HS-27A (cell line): ENCODE data around the gene CCDC186.
"Not testable (repeated sequence)": the region's sequence is repeated elsewhere in the genome, so short reads cannot be mapped to it uniquely, and the experiment has no call there.

Source experiments
- DNase-seq: peaks from one replicate; pipeline ENCODE4 v3.0.0-alpha.2; 2012; ENCODE audit warnings: low read depth, missing footprints

The CCDC186 gene

DNA sequence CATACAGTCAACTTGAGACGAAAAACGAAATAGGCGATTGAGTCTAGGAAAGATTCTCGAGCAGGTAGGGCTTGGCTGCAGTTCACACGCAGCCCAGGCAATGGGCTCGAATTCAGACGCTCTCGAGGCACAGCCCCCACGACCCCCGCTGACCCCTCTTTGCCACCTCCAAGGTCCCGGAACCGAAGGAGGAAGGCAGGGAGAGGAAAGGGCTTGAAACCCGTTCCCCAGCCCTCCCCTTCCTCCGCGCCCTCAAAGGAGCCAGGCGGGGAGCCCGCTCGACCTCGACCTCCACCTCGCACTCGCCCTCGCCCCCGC, 441 bp downstream of the CCDC186 start:
- no peak for DNase-seq

DNA sequence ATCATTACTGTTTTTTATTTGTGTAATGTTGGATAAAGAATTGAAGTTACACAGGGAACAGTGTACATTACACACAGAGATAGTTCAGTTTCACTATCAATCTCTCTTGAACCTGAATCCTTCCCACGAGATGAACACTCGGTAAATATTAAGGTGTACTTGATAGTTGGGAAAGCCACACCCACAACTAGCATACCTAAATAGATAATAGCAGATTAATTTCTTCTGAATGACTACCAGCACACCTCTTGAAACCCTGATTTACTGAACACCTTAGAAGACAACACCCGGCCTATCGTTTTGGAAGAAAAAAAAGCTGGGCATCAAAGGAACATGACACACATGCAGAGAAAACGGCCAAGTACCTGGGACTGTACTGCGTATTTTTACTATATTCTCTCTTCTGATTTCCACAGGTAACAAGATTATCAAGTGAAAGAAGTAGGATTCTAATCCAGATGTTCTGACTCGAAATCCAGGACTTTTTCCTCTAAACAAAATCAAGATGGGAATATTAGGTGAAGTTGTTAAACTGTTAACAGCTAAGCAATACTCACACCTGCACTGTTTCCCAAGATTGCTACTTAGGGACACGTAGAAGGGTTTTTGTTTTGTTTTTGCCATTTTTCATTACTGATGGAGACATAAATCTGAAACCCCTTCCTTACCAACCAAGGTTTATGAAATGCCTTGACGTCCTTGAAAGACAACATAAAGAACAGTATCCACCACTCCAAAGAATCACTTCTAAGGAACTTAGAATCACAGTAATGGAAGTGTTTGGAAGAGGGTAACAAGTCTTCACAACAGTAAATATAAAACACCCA, 1.0 kb downstream of the CCDC186 start:
- no peak for DNase-seq

DNA sequence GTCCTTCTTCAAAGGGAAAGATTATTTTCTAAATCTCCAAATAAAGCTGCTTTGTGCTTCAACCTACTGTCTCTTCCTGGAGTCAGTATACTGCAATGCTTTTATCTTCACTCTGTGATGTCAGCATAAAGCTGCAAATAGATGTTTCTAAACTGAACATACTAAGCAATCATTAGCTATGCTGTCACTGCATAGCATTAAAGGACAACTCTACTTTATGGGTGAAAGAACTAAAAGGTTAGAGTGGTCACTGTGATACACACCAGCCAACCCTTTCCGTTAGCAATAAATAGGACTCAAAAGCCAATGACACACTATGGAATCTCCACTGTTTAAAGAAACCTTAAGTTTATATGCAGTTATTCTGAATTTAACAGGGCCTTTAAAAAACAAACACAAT, 1.8 kb downstream of the CCDC186 start:
- no peak for DNase-seq

DNA sequence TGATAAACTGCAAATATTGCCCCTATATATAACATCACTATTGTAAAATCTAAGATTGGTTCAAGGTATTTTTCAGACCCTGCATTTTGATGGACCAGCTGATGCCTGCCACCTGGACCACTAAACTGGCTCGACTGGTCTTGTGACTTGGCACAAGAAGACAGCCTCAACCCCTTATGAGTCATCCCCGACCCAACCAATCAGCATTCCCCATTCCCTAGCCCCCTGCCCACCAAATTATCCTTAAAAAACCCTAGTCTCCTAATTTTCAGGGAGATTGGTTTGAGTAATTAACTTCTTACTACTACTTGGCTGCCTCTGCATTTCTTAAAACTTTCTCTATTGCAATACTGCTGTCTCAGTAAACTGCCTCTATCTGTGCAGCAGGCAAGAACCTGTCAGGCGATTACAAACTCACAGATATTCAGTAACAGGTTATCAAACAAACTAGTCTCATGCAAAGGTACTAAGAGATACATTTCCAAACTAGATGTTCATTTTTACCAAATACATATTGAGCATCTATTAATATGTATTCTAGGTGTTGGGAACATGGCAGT, 5.5 kb downstream of the CCDC186 start:
- no peak for DNase-seq

DNA sequence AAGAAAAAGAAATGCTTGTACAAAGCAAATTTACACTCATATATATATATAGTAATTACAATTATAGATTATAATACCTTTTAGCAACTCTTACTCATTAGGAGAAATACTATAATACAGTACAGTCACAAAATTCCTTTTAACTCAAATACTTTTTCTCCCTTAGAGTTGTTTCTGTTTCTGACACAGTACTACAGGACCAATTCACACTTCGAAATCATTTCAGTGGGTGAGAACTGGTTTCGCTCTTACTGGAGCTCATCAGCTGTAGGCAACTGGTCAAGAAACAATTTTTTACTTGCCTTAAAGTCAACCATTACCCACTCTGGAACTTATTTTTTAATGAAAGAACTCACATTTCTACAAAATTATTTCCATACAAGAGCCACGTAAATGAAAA, 6.0 kb downstream of the CCDC186 start:
- DNase-seq, result no peak

DNA sequence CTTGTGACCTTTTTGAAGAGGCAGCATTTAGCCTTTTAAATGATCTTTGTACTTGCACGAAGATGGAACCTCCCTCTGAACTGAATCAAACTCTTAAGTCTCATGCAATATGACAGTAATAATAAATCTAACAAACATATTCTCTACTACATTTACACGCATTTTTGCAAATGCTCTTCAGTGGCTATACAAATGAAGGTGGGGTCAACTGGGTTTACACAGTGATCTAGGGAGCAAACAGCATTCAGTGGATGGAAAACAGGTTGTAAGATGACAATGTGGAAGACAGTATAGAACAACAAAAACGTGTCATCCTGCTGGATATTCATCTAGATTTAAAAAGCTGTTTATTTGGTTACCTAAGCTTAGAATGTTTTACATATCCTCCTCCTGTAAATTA, 7.5 kb downstream of the CCDC186 start:
- no peak for DNase-seq

DNA sequence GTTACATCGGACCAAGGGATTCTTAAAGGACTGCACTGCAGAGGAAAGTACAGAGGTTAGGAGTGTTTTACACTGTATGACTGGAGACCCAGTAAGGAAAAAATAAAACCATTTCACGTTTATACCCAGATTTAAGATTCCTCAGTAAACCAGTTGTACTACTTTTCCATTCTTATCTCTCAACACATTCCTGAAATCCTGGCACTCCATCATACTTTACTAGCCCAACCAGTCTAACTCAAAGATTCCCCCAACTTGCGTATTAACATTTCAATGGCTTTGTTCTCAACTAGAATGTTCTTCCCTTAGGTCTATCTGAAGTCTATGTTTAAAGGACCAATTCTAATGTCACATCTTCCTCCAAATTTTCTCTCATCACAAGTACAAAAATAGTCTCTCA, 8.0 kb downstream of the CCDC186 start:
- DNase-seq, result no peak

DNA sequence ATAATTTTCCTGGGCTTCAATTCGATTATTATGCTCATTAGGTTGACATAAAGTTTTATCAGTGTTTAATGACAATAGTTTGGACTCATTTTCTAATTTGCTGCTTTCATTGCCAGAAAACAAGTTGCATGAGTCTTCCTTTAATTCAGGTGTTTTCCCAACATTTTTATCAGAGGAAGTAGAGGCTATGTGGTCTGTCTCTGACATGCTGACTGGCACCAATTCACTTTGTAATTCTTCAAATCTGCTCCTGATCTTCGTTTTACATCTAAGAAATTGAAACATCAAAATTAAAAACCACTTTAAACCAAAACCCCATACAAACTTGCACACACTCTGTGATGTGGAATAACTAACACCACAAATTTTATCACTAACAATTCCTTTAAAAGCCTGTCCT, 10.9 kb downstream of the CCDC186 start:
- DNase-seq, result no peak

DNA sequence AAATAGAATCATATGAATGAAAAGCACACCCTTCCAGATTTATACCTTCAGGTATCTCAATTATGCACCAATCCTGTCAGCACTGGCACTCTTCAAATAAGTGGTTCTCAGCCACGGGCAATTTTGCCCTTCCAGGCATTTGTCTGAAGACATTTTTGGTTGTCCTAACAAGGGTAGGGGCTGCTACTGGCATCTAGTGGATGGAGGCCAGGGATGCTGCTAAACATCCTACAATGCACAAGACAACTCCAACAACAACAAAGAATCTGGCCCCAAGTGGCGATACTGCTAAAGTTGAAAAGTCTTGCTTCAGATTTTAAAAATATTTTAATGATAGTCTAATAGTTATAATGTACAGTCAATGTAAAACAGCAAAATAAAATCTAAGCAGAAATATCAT, 16.1 kb downstream of the CCDC186 start:
- DNase-seq, result no peak

DNA sequence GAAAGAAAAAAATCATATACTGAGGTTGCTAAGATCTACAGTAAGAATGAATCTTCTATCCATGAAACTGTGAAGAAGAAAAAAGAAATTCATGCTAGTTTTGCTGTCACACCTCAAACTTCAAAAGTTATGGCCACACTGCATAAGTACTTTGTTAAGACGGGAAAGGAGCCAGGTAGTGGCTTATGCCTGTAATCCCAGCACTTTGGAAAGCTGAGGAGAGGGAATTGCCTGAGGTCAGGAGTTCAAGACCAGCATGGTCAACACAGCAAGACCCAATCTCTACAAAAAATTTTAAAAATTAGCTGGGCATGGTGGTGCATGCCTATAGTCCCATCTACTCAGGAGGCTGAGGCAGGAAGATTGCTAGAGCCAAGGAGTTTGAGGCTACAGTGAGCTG, 22.1 kb downstream of the CCDC186 start:
- DNase-seq, result no peak

DNA sequence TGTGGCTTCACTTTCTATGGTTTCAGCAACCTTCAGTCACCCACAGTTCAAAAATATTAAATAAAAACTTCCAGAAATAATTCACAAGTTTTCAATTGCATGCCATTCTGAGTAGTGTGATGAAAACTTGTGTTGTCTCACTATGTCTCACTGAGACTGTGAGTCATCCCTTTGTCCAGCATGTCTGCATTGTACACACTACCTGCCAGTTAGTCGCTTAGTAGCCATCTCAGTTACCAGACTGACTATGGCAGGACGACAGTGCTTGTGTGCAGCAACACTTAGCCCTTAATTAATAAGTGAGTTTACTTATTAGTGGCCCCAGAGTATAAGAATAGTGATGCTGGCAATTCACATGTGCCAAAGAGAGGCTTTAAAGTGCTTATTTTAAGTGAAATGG, 22.5 kb downstream of the CCDC186 start:
- DNase-seq, result peak; percentile 22

DNA sequence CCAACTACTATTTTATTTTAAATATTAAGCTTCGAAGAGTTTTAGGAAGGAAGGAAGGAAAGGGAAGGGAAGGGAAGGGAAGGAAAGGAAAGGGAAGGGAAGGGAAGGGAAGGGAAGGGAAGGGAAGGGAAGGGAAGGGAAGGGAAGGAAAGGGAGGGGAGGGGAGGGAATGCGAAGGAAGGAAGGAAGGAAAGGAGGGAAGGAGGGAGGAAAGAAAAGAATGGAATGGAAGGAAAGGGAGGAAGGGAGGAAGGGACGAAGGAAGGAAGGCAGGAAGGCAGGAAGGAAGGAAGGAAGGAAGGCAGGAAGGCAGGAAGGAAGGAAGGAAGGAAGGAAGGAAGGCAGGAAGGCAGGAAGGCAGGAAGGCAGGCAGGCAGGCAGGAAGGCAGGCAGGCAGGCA, 24.5 kb downstream of the CCDC186 start:
- not testable (repeated sequence) for DNase-seq

DNA sequence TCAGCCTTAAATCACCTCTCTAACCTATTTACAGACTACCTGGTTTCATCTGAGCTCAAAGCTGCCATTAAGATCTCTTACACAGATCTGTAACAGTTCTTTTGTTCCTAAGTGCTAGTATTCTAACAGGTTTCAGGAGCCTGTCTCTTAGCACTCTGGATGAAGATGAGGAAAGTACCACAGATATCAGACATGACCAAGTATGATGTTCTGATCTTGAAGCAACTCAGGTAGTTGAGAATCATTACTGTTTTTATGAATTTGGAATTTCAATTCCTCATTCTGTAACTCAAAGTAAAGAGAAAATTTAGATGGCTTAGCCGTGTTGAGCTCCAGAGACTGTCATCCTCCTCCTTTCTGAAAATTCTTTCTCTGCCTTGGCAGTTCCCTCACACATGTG, 30.8 kb downstream of the CCDC186 start:
- no peak for DNase-seq

DNA sequence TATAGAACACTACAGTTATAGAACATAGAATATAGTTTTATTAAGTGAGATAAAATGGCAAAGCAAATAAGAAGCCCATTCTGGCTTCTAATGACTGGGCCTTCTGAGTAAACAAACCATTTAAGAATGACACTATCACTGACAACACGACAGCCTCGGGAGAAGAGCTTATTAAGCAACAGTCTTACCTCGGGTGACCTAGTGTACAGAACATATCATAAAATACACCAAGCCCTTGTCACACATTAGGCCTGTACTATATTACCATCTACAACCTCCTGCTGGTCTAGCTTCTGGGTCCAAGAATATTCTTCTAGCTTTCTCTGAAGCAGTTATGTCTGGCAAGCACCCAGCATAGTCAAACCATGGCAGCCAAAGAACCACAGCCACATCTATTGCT, 32.0 kb downstream of the CCDC186 start:
- DNase-seq, result no peak

DNA sequence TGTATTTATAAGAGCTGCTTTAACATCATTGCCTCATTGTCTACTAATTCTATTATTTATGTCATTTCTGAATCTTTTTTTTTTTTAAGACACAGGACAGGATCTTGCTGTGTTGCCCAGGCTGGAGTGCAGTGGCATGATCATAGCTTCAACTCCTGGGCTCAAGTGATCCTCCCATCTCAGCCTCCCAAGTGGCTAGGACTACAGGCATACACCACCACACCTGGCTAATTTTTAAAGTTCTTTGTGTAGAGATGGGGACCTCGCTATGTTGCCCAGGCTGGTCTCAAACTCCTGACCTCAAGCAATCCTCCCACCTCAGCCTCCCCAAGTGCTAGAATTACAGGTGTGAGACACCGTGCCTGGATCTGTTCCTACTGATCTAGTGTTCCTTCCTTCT, 33.2 kb downstream of the CCDC186 start:
- not testable (repeated sequence) for DNase-seq

DNA sequence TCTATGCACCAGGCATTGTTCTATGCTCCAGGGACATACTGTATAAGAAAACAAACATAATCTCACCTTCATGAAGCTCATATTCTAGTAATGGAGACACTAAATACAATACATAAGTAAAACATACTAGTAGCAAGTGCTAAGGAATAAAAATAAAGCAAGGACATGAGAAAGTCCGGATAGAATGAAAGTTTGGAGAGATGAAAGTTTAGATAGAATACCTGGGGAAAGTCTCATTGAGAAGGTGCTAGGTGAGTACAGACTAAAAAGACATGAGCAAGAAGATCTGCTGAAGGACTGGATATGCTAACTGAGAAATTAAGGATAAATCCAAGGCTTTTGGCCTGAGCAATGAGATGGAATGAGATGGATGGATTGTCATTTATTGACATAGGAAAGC, 34.0 kb downstream of the CCDC186 start:
- DNase-seq, result no peak

DNA sequence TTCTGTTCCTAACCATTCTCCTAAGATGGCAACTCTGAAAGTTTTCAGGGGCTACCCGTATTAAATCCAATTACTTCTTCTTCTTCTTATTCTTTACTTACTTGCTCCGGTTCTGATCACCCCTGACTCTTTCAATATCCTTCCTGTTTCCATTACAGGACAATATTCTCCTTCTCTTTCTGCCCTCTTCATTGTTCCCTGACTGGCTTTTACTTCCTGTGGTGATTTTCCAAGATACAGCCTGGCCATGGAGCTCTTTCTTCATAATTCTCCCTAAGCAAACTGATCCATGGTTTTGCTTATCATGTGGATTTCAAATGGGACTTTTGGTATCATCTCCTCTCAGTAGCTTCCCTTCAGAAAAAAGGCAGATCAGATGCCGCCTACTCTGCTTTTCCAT, 35.4 kb downstream of the CCDC186 start:
- DNase-seq, result no peak

DNA sequence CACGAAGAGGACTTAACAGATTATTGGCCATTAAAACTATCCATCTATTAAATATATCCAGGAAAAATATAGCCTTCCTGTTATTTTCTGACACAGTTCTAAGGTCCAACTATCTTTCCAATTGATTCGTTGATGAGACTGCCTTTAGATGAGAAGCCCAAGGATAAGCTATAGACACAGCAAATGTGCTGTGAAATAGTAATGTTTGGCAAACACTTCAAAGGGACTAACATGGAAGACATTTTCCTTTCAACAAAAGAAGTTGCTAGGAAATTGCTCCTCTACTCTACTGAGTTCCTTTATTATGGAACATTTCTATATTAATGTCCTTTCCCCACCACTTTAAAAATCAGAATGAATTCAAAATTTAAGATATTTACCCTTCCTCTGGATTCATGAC, 38.5 kb downstream of the CCDC186 start:
- no peak for DNase-seq

DNA sequence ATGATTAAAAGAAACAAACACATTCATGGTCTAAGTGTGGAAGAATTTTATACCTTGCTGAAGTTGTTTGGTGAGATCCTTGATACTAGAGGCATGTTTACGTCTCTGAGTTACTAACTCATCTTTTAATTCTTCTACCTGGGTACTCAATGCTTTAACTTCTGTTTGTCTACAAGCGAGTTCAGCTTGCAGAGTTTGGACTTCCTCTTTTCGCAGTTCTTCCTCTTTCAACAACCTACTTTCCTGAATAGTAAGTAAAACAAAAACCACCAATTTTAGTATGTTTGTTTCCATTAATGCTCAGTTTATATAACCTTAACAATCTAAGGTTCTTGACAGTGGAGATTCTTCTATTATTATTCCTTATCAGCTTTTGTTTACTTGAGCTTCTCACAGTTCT, 42.9 kb downstream of the CCDC186 start:
- DNase-seq, result no peak

DNA sequence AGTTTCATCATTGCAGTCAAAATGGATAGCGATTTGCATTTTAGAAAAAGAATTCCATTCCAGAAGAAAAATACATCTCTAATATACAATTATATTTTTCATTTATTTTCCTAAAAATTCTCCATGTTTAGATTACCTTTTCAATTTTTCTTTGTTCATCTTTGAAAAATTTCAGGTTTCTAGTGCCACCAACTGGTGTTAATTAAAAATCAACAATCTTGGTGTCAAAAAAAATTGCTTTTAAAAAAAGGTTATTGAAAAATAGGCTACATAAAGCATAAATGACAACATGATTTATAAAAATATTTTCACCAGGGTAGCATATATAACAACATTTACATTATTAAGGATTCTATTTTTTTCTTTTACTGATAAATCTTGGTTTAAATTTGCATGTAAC, 53.0 kb downstream of the CCDC186 start:
- no peak for DNase-seq

DNA sequence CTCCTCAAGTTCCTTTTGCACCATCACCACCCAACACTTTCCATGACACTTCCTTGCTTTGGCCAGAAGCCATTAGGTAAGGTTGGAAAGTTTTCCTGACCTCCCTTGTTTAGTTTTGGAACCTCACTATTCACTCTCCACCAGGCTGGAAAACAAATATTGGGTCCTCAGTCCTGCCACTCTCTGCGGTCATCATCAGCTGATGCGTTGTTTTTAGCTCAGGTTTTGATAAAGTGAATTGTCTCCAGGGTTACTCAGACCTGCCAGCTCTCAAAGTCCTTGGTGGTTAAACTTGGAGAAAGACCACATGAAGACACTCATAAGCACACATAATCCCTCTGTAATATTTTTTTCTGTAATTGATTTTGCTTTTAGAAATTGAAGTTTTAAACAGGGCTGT, 55.5 kb downstream of the CCDC186 start:
- no peak for DNase-seq

DNA sequence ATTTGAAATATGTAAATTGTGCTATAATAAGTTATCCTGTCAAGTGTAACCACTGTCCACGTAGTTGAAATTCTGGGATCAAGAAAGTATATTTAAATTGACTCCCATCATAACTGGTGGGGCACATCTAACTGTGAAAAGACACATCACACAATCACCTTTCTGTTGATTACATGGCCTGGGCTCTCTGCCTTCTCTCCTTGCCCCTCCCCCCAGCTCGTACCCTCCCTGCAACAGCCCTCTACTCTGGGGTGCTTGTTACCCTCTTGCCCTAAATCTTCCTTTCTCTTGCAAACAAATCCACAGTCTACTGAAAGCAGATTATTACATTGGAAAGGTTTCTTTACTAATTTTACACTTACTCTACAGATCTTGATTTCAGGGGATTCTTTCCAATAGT, 56.3 kb downstream of the CCDC186 start:
- no peak for DNase-seq

DNA sequence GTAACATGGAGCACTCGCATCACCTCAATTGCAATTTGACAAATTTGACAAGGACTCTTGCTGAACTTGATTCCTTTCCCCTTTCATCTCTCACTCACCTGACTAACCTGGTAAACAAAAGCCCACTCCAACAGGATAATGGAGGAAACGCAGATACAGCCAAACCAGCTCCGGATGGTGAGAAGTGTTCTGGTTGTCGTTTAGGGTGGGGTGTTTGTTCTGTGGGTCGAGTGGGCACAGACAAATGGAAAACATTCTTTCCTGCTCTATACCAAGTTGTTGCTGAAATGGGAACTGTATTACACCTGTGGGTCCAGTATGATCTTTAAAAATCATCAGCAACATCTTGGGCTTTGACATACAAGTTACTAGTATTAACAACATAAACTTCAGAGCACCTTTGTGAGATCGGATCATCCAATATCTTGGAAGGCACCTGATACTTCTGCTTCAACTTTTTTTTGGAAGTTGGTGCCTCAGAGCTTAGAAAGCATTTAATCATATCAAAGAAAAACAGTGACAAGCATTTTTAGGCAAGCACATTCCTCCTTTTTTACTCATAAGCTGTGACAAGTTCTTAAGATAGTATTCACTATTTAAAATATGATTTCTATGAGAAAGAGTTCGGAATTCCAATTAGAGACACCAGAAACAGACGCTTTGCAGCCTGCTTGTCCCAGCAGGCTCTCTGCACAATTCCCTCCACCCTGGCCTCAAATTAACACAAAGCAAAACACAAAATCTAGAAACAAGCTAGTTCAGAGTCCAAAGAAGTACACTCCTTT, 58.1 kb downstream of the CCDC186 start:
- DNase-seq, result no peak
